ENCODE results near the gene ARIH2. TPM values are rescaled to one million over a fixed set of nuclear protein-coding genes. Genes with fewer than 3 reads are reported as not detected.

Gene ARIH2
- total RNA-seq, 4 donors from 2014 or later, result 57.9 to 148 (median 61.8) TPM

DNA sequence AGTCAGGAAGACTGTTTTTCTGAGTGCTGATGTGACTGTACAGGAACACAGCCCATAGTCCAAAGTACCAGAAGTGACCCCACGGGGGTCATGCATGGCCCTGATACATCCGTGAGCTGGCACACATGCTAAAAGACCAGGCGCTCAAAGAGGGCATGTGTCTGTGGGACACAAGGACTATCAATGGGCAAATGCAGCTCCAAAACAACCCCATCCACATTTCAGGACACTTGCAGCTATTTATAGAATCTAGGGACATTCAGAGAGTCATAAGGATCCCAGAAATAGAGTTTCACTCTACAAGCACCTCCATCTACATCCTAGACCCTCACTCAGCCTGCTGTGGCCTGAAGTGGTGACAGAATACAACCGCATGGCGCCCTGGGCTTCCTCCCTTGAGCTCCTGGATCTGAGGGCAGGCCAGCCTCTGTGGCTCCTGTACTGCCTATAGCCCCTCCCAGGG lies 37.0 kb upstream of the ARIH2 start:
- 98% methylated on average over 4 of the region's 5 CpGs for WGBS
- Histone ChIP-seq H3K9me3 (no peaks in the 10 kb centered on the region), H3K36me3 (peaks cover 17% of the 10 kb centered on the region), H3K4me1 (no peaks in the 10 kb centered on the region), H3K27ac (no peak overlapping the region), H3K4me3 (no peak overlapping the region), H3K27me3 (no peaks in the 10 kb centered on the region)
- TF ChIP-seq POLR2A (IDR thresholded peaks at IDR 0.05), result no peak
- TF ChIP-seq, protein P1, sequence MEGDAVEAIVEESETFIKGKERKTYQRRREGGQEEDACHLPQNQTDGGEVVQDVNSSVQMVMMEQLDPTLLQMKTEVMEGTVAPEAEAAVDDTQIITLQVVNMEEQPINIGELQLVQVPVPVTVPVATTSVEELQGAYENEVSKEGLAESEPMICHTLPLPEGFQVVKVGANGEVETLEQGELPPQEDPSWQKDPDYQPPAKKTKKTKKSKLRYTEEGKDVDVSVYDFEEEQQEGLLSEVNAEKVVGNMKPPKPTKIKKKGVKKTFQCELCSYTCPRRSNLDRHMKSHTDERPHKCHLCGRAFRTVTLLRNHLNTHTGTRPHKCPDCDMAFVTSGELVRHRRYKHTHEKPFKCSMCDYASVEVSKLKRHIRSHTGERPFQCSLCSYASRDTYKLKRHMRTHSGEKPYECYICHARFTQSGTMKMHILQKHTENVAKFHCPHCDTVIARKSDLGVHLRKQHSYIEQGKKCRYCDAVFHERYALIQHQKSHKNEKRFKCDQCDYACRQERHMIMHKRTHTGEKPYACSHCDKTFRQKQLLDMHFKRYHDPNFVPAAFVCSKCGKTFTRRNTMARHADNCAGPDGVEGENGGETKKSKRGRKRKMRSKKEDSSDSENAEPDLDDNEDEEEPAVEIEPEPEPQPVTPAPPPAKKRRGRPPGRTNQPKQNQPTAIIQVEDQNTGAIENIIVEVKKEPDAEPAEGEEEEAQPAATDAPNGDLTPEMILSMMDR (IDR thresholded peaks at IDR 0.05), result no peak
- TF ChIP-seq POLR2AphosphoS5 (IDR thresholded peaks at IDR 0.05), result no peak
- TF ChIP-seq EP300 (IDR thresholded peaks at IDR 0.05), result no peak
- DNase-seq (ENCODE audit: low spot score in 2 of 2), result no peak

DNA sequence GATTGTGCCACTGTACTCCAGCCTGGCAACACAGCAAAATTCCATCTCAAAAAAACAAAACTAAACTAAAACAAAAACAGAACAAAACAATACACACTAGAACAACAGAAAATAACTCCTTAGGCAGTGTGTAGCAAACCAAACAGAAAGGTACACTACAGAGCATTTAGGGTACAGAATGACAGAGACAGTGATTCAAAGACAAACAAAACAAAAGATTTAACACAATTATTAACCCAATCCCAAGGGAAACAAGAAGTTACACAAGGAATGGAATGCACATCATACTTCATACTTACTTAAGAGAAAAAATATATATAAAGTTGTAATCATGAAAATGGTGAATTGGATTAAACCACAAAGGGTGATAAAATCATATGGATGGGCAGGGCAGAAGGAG lies 32.9 kb upstream of the ARIH2 start:
- H3K9me3 ChIP-seq, result no peaks in the 10 kb centered on the region
- TF ChIP-seq POLR2AphosphoS5 (IDR thresholded peaks at IDR 0.05) (no peak), EP300 (IDR thresholded peaks at IDR 0.05) (no peak), POLR2A (IDR thresholded peaks at IDR 0.05) (no peak)
- TF ChIP-seq, protein P1 (IDR thresholded peaks at IDR 0.05), result no peak
- no peak for DNase-seq (ENCODE audit: low spot score in 2 of 2)
- H3K36me3 ChIP-seq, result peaks cover 9% of the 10 kb centered on the region
- H3K27me3 ChIP-seq, result no peaks in the 10 kb centered on the region
- H3K4me1 ChIP-seq, result peaks cover 12% of the 10 kb centered on the region
- no peak overlapping the region for H3K27ac ChIP-seq
- no peak overlapping the region for H3K4me3 ChIP-seq

GRCh38 chr3:48891606-48892005 lies 27.0 kb upstream of the ARIH2 start:
- no peaks in the 10 kb centered on the region for H3K27me3 ChIP-seq
- no peaks in the 10 kb centered on the region for H3K9me3 ChIP-seq
- peaks cover 14% of the 10 kb centered on the region for H3K4me1 ChIP-seq
- H3K27ac ChIP-seq, result no peak overlapping the region
- 87% methylated on average over 8 of the region's 8 CpGs for WGBS
- H3K36me3 ChIP-seq, result peaks cover 11% of the 10 kb centered on the region
- no peak for TF ChIP-seq EP300 (IDR thresholded peaks at IDR 0.05)
- TF ChIP-seq, protein P1 (IDR thresholded peaks at IDR 0.05), result no peak
- no peak for TF ChIP-seq POLR2AphosphoS5 (IDR thresholded peaks at IDR 0.05)
- TF ChIP-seq POLR2A (IDR thresholded peaks at IDR 0.05), result no peak
- H3K4me3 ChIP-seq, result no peak overlapping the region
- no peak for DNase-seq (ENCODE audit: low spot score in 2 of 2)

- no peak overlapping the region for H3K4me3 ChIP-seq
- WGBS, result 96% methylated on average over 6 of the region's 6 CpGs
Measured at GRCh38 chr3:48894516-48894915, 24.1 kb upstream of the ARIH2 start.

GRCh38 chr3:48896936-48897335 lies 21.7 kb upstream of the ARIH2 start:
- TF ChIP-seq POLR2AphosphoS5 (IDR thresholded peaks at IDR 0.05) (no peak), POLR2A (IDR thresholded peaks at IDR 0.05) (no peak), EP300 (IDR thresholded peaks at IDR 0.05) (no peak)
- TF ChIP-seq, protein P1 (IDR thresholded peaks at IDR 0.05), result no peak
- DNase-seq (ENCODE audit: low spot score in 2 of 2), result no peak
- H3K9me3 ChIP-seq, result no peaks in the 10 kb centered on the region
- 87% methylated on average over 2 of the region's 2 CpGs for WGBS
- no peaks in the 10 kb centered on the region for H3K36me3 ChIP-seq
- H3K4me1 ChIP-seq, result peaks cover 23% of the 10 kb centered on the region
- no peaks in the 10 kb centered on the region for H3K27me3 ChIP-seq
- no peak overlapping the region for H3K27ac ChIP-seq
- no peak overlapping the region for H3K4me3 ChIP-seq

More at GRCh38 chr3:48894516-48894915, 24.1 kb upstream of the ARIH2 start:
- Histone ChIP-seq H3K27me3 (no peaks in the 10 kb centered on the region), H3K4me1 (peaks cover 28% of the 10 kb centered on the region), H3K36me3 (peaks cover 11% of the 10 kb centered on the region), H3K27ac (no peak overlapping the region), H3K9me3 (no peaks in the 10 kb centered on the region)
- TF ChIP-seq POLR2AphosphoS5 (IDR thresholded peaks at IDR 0.05), result no peak
- no peak for TF ChIP-seq POLR2A (IDR thresholded peaks at IDR 0.05)
- TF ChIP-seq, protein P1 (IDR thresholded peaks at IDR 0.05), result no peak
- no peak for TF ChIP-seq EP300 (IDR thresholded peaks at IDR 0.05)
- no peak for DNase-seq (ENCODE audit: low spot score in 2 of 2)
